MM.1S (cell line): Measurements from ENCODE around the gene NMB.

Source experiments
- EZH2 ChIP-seq: fragments of 300-600 bp; sonication (generic); optimal IDR thresholded peaks from 2 replicates; pipeline ENCODE3; 2017; ENCODE audit warnings: low read depth, mild to moderate bottlenecking, antibody characterized with exemption, low read length, mixed read lengths
- TF ChIP-seq, protein P1 (sequence below): fragments of 300-600 bp; sonication (generic); IDR thresholded peaks from 2 replicates; pipeline ENCODE4 v1.5.1; 2016; ENCODE audit warnings: antibody characterized with exemption, low read length, mixed read lengths

DNA sequence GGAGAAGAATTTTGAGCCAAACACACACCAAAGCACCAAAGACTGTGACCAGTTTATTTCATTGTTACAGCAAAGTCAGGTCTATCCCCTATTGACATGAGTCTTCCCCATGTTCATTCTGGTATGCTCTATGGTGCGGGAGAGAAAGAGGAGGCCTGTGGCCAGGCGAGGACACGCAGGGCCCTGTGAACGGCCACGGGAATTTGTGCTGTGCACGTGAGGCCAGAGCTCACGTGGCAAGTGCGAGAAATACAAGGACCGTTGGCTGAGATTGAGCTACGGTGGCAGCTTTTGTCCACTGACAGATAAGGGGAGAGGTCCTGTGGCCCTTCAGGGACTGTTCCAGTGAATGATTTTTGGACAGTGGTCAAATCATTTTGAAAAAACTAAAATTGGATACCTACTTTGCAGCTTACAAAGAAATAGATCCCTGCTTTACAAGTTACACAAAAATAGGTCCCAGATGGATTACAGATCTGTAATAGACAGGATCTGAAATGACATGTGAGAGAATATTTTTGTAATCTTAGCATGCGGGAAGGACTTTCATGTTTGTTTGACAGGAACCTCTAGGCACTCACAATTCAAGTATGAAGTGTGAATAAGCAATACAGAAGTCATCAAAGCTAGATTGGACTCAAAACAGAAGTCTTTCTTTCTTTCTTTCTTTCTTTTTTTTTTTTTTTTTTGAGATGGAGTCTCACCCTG lies 48.0 kb downstream of the NMB start:
- TF ChIP-seq, protein P1, sequence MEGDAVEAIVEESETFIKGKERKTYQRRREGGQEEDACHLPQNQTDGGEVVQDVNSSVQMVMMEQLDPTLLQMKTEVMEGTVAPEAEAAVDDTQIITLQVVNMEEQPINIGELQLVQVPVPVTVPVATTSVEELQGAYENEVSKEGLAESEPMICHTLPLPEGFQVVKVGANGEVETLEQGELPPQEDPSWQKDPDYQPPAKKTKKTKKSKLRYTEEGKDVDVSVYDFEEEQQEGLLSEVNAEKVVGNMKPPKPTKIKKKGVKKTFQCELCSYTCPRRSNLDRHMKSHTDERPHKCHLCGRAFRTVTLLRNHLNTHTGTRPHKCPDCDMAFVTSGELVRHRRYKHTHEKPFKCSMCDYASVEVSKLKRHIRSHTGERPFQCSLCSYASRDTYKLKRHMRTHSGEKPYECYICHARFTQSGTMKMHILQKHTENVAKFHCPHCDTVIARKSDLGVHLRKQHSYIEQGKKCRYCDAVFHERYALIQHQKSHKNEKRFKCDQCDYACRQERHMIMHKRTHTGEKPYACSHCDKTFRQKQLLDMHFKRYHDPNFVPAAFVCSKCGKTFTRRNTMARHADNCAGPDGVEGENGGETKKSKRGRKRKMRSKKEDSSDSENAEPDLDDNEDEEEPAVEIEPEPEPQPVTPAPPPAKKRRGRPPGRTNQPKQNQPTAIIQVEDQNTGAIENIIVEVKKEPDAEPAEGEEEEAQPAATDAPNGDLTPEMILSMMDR, result no peak
- no peak for TF ChIP-seq EZH2
